HL-60 (cell line): ENCODE results near the gene FAM219A.

ENCODE experiments used
- DNase-seq, 2 experiments: peaks; one replicate each; pipeline ENCODE4 v3.0.0-alpha.2; 2010 to 2020; ENCODE audit warnings: low read depth in 1 of 2, low spot score in 1 of 2
- H3K27ac ChIP-seq: fragments of 250-450 bp; sonication (Bioruptor Pico); replicated peaks from 2 replicates; pipeline ENCODE4 v1.5.1; 2020; ENCODE audit warnings: mild to moderate bottlenecking, moderate library complexity
- H3K27me3 ChIP-seq: fragments of 250-450 bp; sonication (Bioruptor Pico); 2 replicates; pipeline ENCODE4 v1.5.1; 2021; ENCODE audit warnings: mild to moderate bottlenecking, moderate library complexity; ENCODE audit not compliant: insufficient read depth, poor library complexity, severe bottlenecking
- H3K4me3 ChIP-seq: replicated peaks from 2 replicates; pipeline ENCODE4 v1.5.1; 2011; ENCODE audit warnings: mild to moderate bottlenecking, control low read depth, low read length; ENCODE audit not compliant: insufficient read depth
- CTCF ChIP-seq: IDR thresholded peaks from one replicate; pipeline ENCODE4 v1.5.1; 2011; ENCODE audit warnings: low read length, control low read depth, inconsistent platforms; ENCODE audit not compliant: insufficient read depth
- GABPA ChIP-seq: IDR thresholded peaks from 2 replicates; pipeline ENCODE4 v1.6.1; 2012; ENCODE audit warnings: low read depth
- POLR2AphosphoS5 ChIP-seq: IDR thresholded peaks from 2 replicates; pipeline ENCODE4 v1.6.1; 2012; ENCODE audit warnings: low read depth
- SPI1 ChIP-seq: IDR thresholded peaks from 2 replicates; pipeline ENCODE4 v1.6.1; 2012; ENCODE audit warnings: low read depth, mild to moderate bottlenecking, borderline replicate concordance
- TF ChIP-seq, protein P1 (sequence below): IDR thresholded peaks from 2 replicates; pipeline ENCODE4 v1.6.1; 2012; ENCODE audit warnings: low read depth; ENCODE audit not compliant: insufficient replicate concordance

Gene FAM219A

GRCh38 chr9:34479431-34479866 lies 21.1 kb upstream of the FAM219A start:
- H3K27me3 ChIP-seq: peaks cover 4% of the 10 kb centered on the region
- TF ChIP-seq GABPA: no peak
- no peak for TF ChIP-seq SPI1
- TF ChIP-seq POLR2AphosphoS5: no peak
- TF ChIP-seq CTCF: no peak
- TF ChIP-seq, protein P1, sequence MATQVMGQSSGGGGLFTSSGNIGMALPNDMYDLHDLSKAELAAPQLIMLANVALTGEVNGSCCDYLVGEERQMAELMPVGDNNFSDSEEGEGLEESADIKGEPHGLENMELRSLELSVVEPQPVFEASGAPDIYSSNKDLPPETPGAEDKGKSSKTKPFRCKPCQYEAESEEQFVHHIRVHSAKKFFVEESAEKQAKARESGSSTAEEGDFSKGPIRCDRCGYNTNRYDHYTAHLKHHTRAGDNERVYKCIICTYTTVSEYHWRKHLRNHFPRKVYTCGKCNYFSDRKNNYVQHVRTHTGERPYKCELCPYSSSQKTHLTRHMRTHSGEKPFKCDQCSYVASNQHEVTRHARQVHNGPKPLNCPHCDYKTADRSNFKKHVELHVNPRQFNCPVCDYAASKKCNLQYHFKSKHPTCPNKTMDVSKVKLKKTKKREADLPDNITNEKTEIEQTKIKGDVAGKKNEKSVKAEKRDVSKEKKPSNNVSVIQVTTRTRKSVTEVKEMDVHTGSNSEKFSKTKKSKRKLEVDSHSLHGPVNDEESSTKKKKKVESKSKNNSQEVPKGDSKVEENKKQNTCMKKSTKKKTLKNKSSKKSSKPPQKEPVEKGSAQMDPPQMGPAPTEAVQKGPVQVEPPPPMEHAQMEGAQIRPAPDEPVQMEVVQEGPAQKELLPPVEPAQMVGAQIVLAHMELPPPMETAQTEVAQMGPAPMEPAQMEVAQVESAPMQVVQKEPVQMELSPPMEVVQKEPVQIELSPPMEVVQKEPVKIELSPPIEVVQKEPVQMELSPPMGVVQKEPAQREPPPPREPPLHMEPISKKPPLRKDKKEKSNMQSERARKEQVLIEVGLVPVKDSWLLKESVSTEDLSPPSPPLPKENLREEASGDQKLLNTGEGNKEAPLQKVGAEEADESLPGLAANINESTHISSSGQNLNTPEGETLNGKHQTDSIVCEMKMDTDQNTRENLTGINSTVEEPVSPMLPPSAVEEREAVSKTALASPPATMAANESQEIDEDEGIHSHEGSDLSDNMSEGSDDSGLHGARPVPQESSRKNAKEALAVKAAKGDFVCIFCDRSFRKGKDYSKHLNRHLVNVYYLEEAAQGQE: no peak
- no peak overlapping the region for H3K4me3 ChIP-seq
- no peak overlapping the region for H3K27ac ChIP-seq
- no peak for DNase-seq

DNA sequence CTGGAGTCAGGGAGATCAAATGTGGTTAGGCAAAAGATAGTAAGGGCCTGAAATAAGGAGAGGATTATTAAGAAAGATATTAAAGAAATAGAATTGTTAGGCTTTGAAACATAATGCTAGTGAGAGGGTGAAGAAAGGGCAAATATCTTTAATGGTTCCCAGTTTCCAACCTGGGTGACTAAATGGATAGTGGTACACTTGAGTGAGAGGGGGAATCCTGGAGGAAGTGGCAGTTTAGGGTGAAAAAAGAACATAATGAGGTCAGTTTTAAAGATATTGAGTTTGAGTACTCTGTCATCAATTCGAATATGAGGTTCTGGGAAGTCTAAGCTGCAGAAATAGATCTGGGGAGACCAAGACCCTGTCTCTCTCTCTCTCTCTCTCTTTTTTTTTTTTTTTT lies 19.2 kb upstream of the FAM219A start:
- no peak for TF ChIP-seq SPI1
- TF ChIP-seq GABPA: no peak
- no peak for TF ChIP-seq POLR2AphosphoS5
- TF ChIP-seq CTCF: no peak
- TF ChIP-seq, protein P1: no peak
- H3K4me3 ChIP-seq: no peak overlapping the region
- no peak for DNase-seq
- H3K27ac ChIP-seq: no peak overlapping the region
- H3K27me3 ChIP-seq: peaks cover 4% of the 10 kb centered on the region

DNA sequence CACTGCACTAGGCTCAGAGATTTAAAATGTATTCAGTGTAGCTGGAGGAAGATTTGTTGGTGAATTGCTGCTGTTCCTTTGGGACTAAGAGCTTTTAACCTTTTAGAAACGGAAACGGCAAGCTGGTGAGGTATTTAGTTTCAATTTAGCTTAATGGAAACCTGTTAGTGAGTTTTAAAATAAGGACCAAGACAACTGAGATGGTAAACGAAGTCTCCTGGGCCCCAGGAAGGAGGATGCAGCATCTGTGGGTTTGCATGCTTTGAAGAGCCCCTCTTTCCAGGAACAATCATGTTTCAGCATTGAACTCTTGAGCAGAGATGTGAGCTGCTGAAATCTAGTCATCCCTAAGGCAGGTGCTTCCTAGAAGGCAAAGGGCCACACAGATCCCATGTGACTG lies 16.7 kb upstream of the FAM219A start:
- DNase-seq: no peak
- peaks cover 8% of the 10 kb centered on the region for H3K27me3 ChIP-seq
- no peak overlapping the region for H3K27ac ChIP-seq
- no peak overlapping the region for H3K4me3 ChIP-seq
- TF ChIP-seq CTCF: no peak
- no peak for TF ChIP-seq POLR2AphosphoS5
- no peak for TF ChIP-seq SPI1
- TF ChIP-seq, protein P1: no peak
- TF ChIP-seq GABPA: no peak
